Trophoblast cell (in vitro differentiated cells and primary cell): Measurements from ENCODE around the gene MYH11.
A peak's percentile ranks its signal among the peaks of the same experiment; 100 is the strongest.

Experiments used
- DNase-seq, 2 donors: peaks; one replicate each; pipeline ENCODE4 v3.0.0-alpha.2; 2016
- H2AFZ ChIP-seq: 2 replicates; pipeline ENCODE4 v1.6.1; 2013; ENCODE audit warnings: low read length, moderate library complexity, mild to moderate bottlenecking; ENCODE audit not compliant: insufficient read depth, poor library complexity
- H2AK5ac ChIP-seq: 2 replicates; pipeline ENCODE4 v1.6.1; 2013; ENCODE audit warnings: mild to moderate bottlenecking, low read length
- H2BK120ac ChIP-seq: 2 replicates; pipeline ENCODE4 v1.6.1; 2013; ENCODE audit warnings: low read length, mild to moderate bottlenecking, moderate library complexity; ENCODE audit not compliant: insufficient read depth, poor library complexity
- H2BK12ac ChIP-seq: 2 replicates; pipeline ENCODE4 v1.6.1; 2013; ENCODE audit warnings: mild to moderate bottlenecking, low read length, moderate library complexity
- H2BK5ac ChIP-seq: 2 replicates; pipeline ENCODE4 v1.6.1; 2013; ENCODE audit warnings: low read length, low read depth, moderate library complexity, mild to moderate bottlenecking; ENCODE audit not compliant: poor library complexity
- H3K14ac ChIP-seq: 2 replicates; pipeline ENCODE4 v1.6.1; 2013; ENCODE audit warnings: mild to moderate bottlenecking, low read length
- H3K18ac ChIP-seq: 2 replicates; pipeline ENCODE4 v1.6.1; 2013; ENCODE audit warnings: mild to moderate bottlenecking, low read length
- H3K23ac ChIP-seq: 2 replicates; pipeline ENCODE4 v1.6.1; 2013; ENCODE audit warnings: low read length
- H3K27ac ChIP-seq: 2 replicates; pipeline ENCODE4 v1.5.1; 2013; ENCODE audit warnings: low read depth, mild to moderate bottlenecking, inconsistent platforms, low read length, moderate library complexity
- H3K27me3 ChIP-seq: 2 replicates; pipeline ENCODE4 v1.6.1; 2013; ENCODE audit warnings: inconsistent platforms, mild to moderate bottlenecking, low read length, moderate library complexity; ENCODE audit not compliant: insufficient read depth
- H3K36me3 ChIP-seq, 2 experiments: 1 replicate in 1 of 2; 2 replicates in 1 of 2; pipeline ENCODE4 v1.6.1; 2013; ENCODE audit warnings: low read length in 2 of 2, mild to moderate bottlenecking in 2 of 2, moderate library complexity in 1 of 2; ENCODE audit not compliant: insufficient read depth in 2 of 2, control insufficient read depth in 1 of 2
- H3K4ac ChIP-seq: 2 replicates; pipeline ENCODE4 v1.6.1; 2013; ENCODE audit warnings: low read depth, mild to moderate bottlenecking, low read length, moderate library complexity
- H3K4me1 ChIP-seq, 2 experiments: 1 replicate in 1 of 2; 2 replicates in 1 of 2; pipeline ENCODE4 v1.6.1; 2013; ENCODE audit warnings: low read length in 2 of 2, mild to moderate bottlenecking in 2 of 2, moderate library complexity in 1 of 2; ENCODE audit not compliant: insufficient read depth in 2 of 2, control insufficient read depth in 1 of 2
- H3K4me2 ChIP-seq: 2 replicates; pipeline ENCODE4 v1.6.1; 2013; ENCODE audit warnings: inconsistent platforms, mild to moderate bottlenecking, low read length, moderate library complexity
- H3K4me3 ChIP-seq: 2 replicates; pipeline ENCODE4 v1.5.1; 2013; ENCODE audit warnings: mild to moderate bottlenecking, low read depth, low read length, inconsistent platforms
- H3K79me1 ChIP-seq: one replicate; pipeline ENCODE4 v1.6.1; 2013; ENCODE audit warnings: low read length
- H3K79me2 ChIP-seq: 2 replicates; pipeline ENCODE4 v1.6.1; 2013; ENCODE audit warnings: low read length, mild to moderate bottlenecking; ENCODE audit not compliant: control insufficient read depth, insufficient read depth, poor library complexity
- H3K9ac ChIP-seq: 2 replicates; pipeline ENCODE4 v1.6.1; 2013; ENCODE audit warnings: mild to moderate bottlenecking, low read length
- H3K9me3 ChIP-seq: 2 replicates; pipeline ENCODE4 v1.6.1; 2013; ENCODE audit warnings: low read depth, mild to moderate bottlenecking, control low read depth, inconsistent platforms, low read length; ENCODE audit not compliant: insufficient read depth
- H4K12ac ChIP-seq: 2 replicates; pipeline ENCODE4 v1.6.1; 2013; ENCODE audit warnings: low read depth, mild to moderate bottlenecking, low read length, moderate library complexity
- H4K8ac ChIP-seq: 2 replicates; pipeline ENCODE4 v1.6.1; 2013; ENCODE audit warnings: low read depth, mild to moderate bottlenecking, low read length, moderate library complexity
- H4K91ac ChIP-seq: one replicate; pipeline ENCODE4 v1.6.1; 2013; ENCODE audit warnings: low read depth, mild to moderate bottlenecking, low read length, moderate library complexity
- WGBS: extraction: QIAGEN DNeasy Blood & Tissue Kit; methylation state at CpG from one replicate; pipeline ENCODE4 v1.1.7; 2013; ENCODE audit warnings: missing lambda C conversion rate; ENCODE audit not compliant: insufficient read length, insufficient coverage; ENCODE audit errors: extremely low coverage; 5-methylcytosine and 5-hydroxymethylcytosine counted together

Gene MYH11

DNA sequence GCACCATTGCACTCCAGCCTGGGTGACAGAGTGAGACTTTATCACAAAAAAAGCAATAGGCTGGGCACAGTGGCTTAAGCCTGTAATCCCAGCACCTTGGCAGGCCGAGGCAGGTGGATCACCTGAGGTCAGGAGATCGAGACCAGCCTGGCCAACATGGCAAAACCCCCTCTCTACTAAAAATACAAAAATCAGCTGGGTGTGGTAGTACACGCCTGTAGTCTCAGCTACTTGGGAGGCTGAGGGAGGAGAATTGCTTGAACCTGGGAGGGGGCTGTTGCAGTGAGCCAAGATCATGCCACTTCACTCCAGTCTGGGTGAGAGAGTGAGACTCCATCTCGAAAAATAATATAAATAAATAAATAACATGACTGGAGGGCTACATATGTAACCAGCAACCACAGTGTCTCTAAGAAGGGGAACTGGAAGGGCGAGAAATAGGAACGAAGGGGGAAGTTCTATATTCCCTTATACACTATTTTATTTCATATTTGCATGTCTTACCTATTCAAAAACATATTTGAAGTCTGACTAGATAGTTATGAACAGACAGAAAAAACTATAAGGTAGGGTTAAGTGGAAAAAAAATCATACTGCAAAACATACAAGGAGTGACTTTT lies 25.9 kb downstream of the MYH11 start:
- Histone ChIP-seq H4K91ac (no peak overlapping the region), H3K4ac (no peak overlapping the region), H3K18ac (no peak overlapping the region), H2BK120ac (no peak overlapping the region), H3K9ac (no peak overlapping the region), H3K79me2 (no peaks in the 10 kb centered on the region), H2AFZ (no peak overlapping the region), H3K23ac (no peak overlapping the region), H2BK5ac (no peak overlapping the region), H3K4me3 (no peak overlapping the region), H3K36me3 (no peaks in the 10 kb centered on the region), H3K27me3 (no peaks in the 10 kb centered on the region), H3K9me3 (no peaks in the 10 kb centered on the region), H3K79me1 (no peaks in the 10 kb centered on the region), H3K4me2 (no peak overlapping the region), H3K27ac (no peak overlapping the region), H3K4me1 (no peaks in the 10 kb centered on the region), H2AK5ac (no peak overlapping the region), H4K12ac (no peak overlapping the region), H2BK12ac (no peak overlapping the region), H4K8ac (no peak overlapping the region), H3K14ac (no peak overlapping the region)
- no peak for DNase-seq
- no CpG with 5 or more reads among the region's 6 CpGs for WGBS

DNA sequence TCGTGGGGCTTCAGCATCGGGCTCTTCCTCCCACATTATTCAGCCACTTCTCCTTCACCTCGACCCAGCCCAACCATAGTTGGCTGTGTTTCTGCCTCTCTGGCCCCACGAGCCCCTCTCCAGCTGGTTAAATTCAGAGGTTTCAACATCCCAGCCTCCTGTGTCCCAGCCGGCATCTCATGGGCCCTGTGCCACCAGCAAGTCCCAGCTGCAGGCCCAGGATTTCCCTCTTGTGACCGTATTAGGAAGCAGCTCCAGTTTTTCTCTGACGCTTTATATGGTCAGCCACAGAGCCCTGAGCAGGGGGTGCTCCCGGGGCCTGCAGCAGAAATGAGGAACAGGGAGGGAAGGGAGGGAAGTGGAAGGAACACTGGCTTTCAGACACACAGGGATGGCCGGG lies 27.4 kb downstream of the MYH11 start:
- Histone ChIP-seq H4K91ac (no peak overlapping the region), H2BK5ac (no peak overlapping the region), H3K4me2 (no peak overlapping the region), H3K79me1 (no peaks in the 10 kb centered on the region), H3K27ac (no peak overlapping the region), H3K14ac (no peak overlapping the region), H3K4me3 (no peak overlapping the region), H4K12ac (no peak overlapping the region), H4K8ac (no peak overlapping the region), H3K18ac (no peak overlapping the region), H3K36me3 (no peaks in the 10 kb centered on the region), H3K23ac (no peak overlapping the region), H3K27me3 (no peaks in the 10 kb centered on the region), H2BK12ac (no peak overlapping the region), H2BK120ac (no peak overlapping the region), H3K4ac (no peak overlapping the region), H3K79me2 (no peaks in the 10 kb centered on the region), H2AK5ac (no peak overlapping the region), H3K9me3 (no peaks in the 10 kb centered on the region), H3K4me1 (no peaks in the 10 kb centered on the region), H2AFZ (no peak overlapping the region), H3K9ac (no peak overlapping the region)
- DNase-seq = peak in 1 of 2 donors; percentile 4
- WGBS = no CpG with 5 or more reads among the region's 9 CpGs

DNA sequence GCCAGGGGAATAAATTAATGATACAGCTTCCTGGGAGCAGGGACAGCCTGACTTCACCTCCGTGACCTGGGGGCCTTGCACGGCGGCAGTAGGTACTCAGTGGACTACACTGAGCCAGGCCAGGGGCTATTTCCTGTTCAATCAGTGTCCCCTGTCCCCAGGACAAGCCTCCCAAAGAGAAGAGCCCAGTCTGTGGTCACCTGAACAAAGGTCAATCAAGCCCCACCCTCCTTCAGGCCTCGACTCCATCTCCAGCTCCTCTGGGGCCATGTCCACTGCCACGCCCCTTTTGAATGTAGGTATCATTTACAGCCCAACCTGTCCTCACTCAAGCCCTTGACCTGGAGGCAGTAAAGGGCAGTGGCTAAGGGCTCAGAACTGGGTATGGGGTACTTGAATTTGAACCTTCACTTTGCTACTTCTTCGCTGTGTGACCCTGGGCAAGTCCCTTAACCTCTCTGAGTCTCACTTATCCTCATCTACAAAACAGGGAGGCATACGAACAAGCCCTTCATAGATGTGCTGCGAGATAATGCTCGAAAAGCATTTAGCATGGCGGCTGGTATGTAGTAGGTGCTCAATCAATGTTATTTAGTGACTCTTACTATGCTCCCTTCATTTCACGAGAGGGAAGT lies 29.0 kb downstream of the MYH11 start:
- no peak overlapping the region for H3K4ac ChIP-seq
- no peaks in the 10 kb centered on the region for H3K9me3 ChIP-seq
- no peak overlapping the region for H3K23ac ChIP-seq
- no peaks in the 10 kb centered on the region for H3K36me3 ChIP-seq
- H4K8ac ChIP-seq = no peak overlapping the region
- H3K79me1 ChIP-seq = no peaks in the 10 kb centered on the region
- H3K4me3 ChIP-seq = no peak overlapping the region
- no peak overlapping the region for H3K18ac ChIP-seq
- no peak overlapping the region for H3K27ac ChIP-seq
- no CpG with 5 or more reads among the region's 11 CpGs for WGBS
- H2BK5ac ChIP-seq = no peak overlapping the region
- no peaks in the 10 kb centered on the region for H3K27me3 ChIP-seq
- no peak overlapping the region for H3K4me2 ChIP-seq
- H4K12ac ChIP-seq = no peak overlapping the region
- H3K4me1 ChIP-seq = no peaks in the 10 kb centered on the region
- no peak overlapping the region for H2AFZ ChIP-seq
- H3K79me2 ChIP-seq = no peaks in the 10 kb centered on the region
- H2BK120ac ChIP-seq = no peak overlapping the region
- no peak overlapping the region for H3K9ac ChIP-seq
- H2BK12ac ChIP-seq = no peak overlapping the region
- DNase-seq = no peak
- H4K91ac ChIP-seq = no peak overlapping the region
- H3K14ac ChIP-seq = no peak overlapping the region
- H2AK5ac ChIP-seq = no peak overlapping the region

DNA sequence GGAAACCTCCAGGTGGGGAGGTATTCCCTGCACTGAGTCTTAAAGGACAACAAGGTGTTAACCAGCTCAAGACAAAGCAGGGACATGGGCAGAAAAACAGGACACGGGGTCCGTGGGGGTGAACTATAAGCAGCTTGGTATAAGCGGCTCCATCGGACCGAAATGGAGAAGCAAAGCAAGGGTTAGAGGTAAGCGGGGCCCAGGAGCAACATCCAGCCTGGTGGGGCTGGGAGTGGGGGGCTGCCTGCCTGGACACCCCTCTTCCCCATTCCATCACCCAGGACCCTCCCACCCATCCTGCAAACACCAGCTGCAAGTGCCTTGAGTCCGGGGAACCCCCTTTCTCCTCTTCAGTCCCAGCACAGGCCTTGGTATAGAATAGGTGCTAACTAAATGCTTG lies 29.5 kb downstream of the MYH11 start:
- Histone ChIP-seq H3K4me3 (no peak overlapping the region), H4K12ac (no peak overlapping the region), H2AK5ac (no peak overlapping the region), H3K36me3 (no peaks in the 10 kb centered on the region), H2BK120ac (no peak overlapping the region), H3K27me3 (no peaks in the 10 kb centered on the region), H3K27ac (no peak overlapping the region), H3K14ac (no peak overlapping the region), H3K18ac (no peak overlapping the region), H3K9me3 (no peaks in the 10 kb centered on the region), H3K9ac (no peak overlapping the region), H2BK12ac (no peak overlapping the region), H2AFZ (no peak overlapping the region), H3K79me2 (no peaks in the 10 kb centered on the region), H3K4me1 (no peaks in the 10 kb centered on the region), H3K4me2 (no peak overlapping the region), H3K4ac (no peak overlapping the region), H3K23ac (no peak overlapping the region), H4K8ac (no peak overlapping the region), H4K91ac (no peak overlapping the region), H3K79me1 (no peaks in the 10 kb centered on the region), H2BK5ac (no peak overlapping the region)
- no peak for DNase-seq
- WGBS = no CpG with 5 or more reads among the region's 7 CpGs
